ENCODE data around the gene CLDN5.
A peak's percentile ranks its signal among the peaks of the same experiment; 100 is the strongest.

The CLDN5 gene

DNA sequence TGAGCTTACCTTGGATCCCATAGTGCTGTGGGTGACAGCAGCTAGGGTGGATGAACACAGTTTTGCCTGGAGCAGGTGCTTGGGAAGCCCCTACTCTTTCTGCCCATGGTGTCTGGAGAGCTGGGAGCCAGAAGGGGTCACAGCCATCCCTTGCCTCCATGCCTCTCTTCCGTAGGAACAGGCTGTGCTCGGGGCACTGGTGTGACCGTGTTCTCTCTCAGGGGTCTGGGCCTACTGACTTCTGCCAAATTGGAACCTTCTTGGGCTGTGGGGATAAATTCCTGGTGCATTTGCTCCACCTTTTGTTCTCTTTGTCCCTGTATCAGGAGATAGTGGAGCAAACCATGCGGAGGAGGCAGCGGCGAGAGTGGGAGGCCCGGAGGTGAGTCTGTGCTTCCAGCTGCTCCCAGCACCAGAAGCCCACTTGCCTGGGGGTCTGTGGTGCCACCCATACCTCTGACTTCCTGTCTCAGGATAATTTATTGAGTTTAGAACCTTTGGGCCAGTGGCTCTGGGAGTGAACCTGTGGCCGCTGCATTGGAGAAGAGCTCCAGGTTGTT is 30.1 kb downstream of the CLDN5 start:
- H3K4me3 ChIP-seq (replicated peaks in 1 of 2; ENCODE audit: low read depth in 2 of 2, low read length in 2 of 2), result no peak overlapping the region
- TF ChIP-seq CTCF (IDR thresholded peaks at IDR 0.05; ENCODE audit: low read depth, low read length), result no peak
- DNase-seq (ENCODE audit: low read depth in 2 of 2), result no peak

DNA sequence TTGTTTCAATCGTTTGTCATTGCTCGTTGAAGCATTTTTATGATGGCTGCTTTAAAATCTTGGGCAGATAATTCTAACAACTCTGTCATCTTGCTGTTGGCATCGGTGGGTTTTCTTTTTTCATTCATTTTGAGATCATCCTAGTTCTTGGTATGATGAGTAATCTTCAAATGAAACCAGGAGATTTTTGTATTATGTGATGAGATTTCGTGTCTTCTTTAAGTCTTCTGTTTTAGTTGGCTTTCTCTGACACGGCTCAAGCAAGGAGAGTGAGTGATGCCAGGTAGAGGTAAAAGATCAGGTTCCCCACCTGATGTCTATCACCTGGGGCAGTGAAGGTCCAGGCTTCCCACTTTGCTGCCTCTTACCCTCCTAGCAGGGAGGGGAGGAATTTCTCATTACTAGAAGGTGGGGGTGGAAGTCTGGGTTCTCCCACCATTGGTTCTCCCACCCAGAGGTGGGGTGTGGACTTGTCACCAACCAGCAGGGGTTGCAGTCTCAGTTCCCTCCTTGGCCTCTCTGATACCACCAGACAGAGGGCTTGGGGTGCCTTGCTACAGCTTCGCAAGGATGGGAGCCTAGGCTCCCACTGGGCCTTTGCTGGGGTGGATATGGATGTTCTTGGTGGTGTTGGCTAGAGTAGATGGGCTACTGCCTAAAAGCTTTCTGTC is 31.6 kb downstream of the CLDN5 start:
- no peak for TF ChIP-seq CTCF (IDR thresholded peaks at IDR 0.05; ENCODE audit: low read depth, low read length)
- H3K4me3 ChIP-seq (replicated peaks in 1 of 2; ENCODE audit: low read depth in 2 of 2, low read length in 2 of 2), result no peak overlapping the region
- no peak for DNase-seq (ENCODE audit: low read depth in 2 of 2)

GRCh38 chr22:19490628-19491230 is 33.5 kb downstream of the CLDN5 start:
- H3K4me3 ChIP-seq (replicated peaks in 1 of 2; ENCODE audit: low read depth in 2 of 2, low read length in 2 of 2), result no peak overlapping the region
- no peak for DNase-seq (ENCODE audit: low read depth in 2 of 2)
- TF ChIP-seq CTCF (IDR thresholded peaks at IDR 0.05; ENCODE audit: low read depth, low read length), result no peak

DNA sequence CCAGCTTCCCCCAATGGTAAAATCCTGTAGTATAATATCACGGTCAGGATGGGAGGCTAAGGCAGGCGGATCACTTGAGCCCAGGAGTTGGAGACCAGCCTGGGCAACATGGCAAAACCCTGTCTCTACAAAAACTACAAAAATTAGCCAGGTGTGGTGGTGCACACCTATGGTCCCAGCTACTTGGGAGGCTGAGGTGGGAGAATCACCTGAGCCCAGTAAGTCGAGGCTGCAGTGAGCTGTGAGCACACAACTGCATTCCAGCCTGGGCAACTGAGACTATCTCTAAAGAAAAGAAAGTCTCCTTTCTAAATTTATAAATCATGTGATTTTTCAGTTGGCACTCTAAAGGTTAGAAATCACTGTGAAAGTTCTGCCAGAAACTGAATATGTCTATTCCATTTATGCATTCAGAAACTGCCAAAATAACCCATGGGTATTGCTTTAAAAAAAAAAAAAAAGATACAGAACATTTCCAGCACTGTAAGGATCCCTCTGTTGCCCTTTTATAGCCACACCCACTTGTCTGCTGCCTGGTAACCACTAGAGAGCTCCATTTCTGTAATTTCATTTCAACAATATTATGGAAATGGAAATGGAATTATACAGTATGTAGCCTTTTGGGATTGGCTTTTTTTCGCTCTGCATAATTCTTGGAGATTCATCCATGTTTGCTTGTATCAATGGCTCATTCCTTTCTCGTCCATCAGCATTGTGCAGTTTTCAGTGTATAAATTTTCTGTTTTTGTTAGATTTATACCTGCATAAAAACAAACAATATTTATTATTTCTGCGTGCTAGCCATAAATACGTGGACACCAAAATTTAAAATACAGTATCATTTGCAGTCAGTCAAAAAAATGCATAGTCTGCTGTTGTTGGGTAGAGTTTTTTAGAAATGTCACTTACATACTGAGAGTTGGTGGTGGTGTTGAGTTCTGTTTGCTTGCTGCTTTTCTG is 35.0 kb downstream of the CLDN5 start:
- DNase-seq (ENCODE audit: low read depth in 2 of 2), result peak; percentile 47 to 66
- no peak for TF ChIP-seq CTCF (IDR thresholded peaks at IDR 0.05; ENCODE audit: low read depth, low read length)
- H3K4me3 ChIP-seq (replicated peaks in 1 of 2; ENCODE audit: low read depth in 2 of 2, low read length in 2 of 2), result no peak overlapping the region

DNA sequence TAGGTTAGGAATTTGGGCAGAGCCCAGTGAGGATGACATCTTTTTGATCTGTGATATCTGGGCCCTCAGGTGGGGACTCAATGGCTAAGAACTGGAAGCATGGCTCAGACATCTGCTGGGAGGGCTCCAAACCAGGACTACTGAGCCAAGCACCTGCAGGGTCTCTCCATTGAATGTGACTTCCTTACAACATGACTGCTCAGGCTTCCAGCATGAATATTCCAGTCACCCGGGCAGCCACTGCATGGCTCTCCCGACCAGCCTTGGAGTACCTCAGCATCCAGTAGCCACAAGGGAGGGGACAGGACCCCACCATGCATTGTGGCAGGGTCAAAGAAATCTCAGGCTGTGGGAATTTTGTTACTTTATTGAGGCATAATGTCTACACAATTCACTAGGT is 35.9 kb downstream of the CLDN5 start:
- no peak for DNase-seq (ENCODE audit: low read depth in 2 of 2)
- TF ChIP-seq CTCF (IDR thresholded peaks at IDR 0.05; ENCODE audit: low read depth, low read length), result no peak
- H3K4me3 ChIP-seq (replicated peaks in 1 of 2; ENCODE audit: low read depth in 2 of 2, low read length in 2 of 2), result no peak overlapping the region

GRCh38 chr22:19483481-19484244 is 40.5 kb downstream of the CLDN5 start:
- no peak overlapping the region for H3K4me3 ChIP-seq (replicated peaks in 1 of 2; ENCODE audit: low read depth in 2 of 2, low read length in 2 of 2)
- peak; percentile 85 to 98 for DNase-seq (ENCODE audit: low read depth in 2 of 2)
- TF ChIP-seq CTCF (IDR thresholded peaks at IDR 0.05; ENCODE audit: low read depth, low read length), result no peak
